ENCODE data around the gene KAT6B.

KAT6B gene

GRCh38 chr10:74977913-74978847, 151.8 kb downstream of the KAT6B start:
- in situ Hi-C loops (cut with MboI; ENCODE audit: low pct_unique_long_range_greater_than_20kb, low sequenced_read_pairs, unreplicated experiment) = no loop called here
- DNase-seq (ENCODE audit: low spot score) = peak; percentile 65

GRCh38 chr10:74981831-74982633, 155.6 kb downstream of the KAT6B start:
- peak; percentile 18 for TF ChIP-seq CTCF (IDR thresholded peaks at IDR 0.05; ENCODE audit: extremely low read depth, insufficient read depth, missing control alignments)
- in situ Hi-C loops (cut with MboI; ENCODE audit: low pct_unique_long_range_greater_than_20kb, low sequenced_read_pairs, unreplicated experiment) = no loop called here
- DNase-seq (ENCODE audit: low spot score) = peak; percentile 22

More at GRCh38 chr10:74977913-74978847, 151.8 kb downstream of the KAT6B start:
- no peak for TF ChIP-seq CTCF (IDR thresholded peaks at IDR 0.05; ENCODE audit: extremely low read depth, insufficient read depth, missing control alignments)

- TF ChIP-seq CTCF (IDR thresholded peaks at IDR 0.05; ENCODE audit: extremely low read depth, insufficient read depth, missing control alignments) = no peak
- in situ Hi-C loops (cut with MboI; ENCODE audit: low pct_unique_long_range_greater_than_20kb, low sequenced_read_pairs, unreplicated experiment) = no loop called here
- DNase-seq (ENCODE audit: low spot score) = no peak
Observed at GRCh38 chr10:74982634-74982982, 156.2 kb downstream of the KAT6B start.

- no peak for TF ChIP-seq CTCF (IDR thresholded peaks at IDR 0.05; ENCODE audit: extremely low read depth, insufficient read depth, missing control alignments)
- in situ Hi-C loops (cut with MboI; ENCODE audit: low pct_unique_long_range_greater_than_20kb, low sequenced_read_pairs, unreplicated experiment) = no loop called here
- DNase-seq (ENCODE audit: low spot score) = no peak
Observed at GRCh38 chr10:74983383-74983782, 157.0 kb downstream of the KAT6B start.

- DNase-seq (ENCODE audit: low spot score) = no peak
- no peak for TF ChIP-seq CTCF (IDR thresholded peaks at IDR 0.05; ENCODE audit: extremely low read depth, insufficient read depth, missing control alignments)
- in situ Hi-C loops (cut with MboI; ENCODE audit: low pct_unique_long_range_greater_than_20kb, low sequenced_read_pairs, unreplicated experiment) = no loop called here
Observed at GRCh38 chr10:74987339-74988053, 161.1 kb downstream of the KAT6B start.
